Ramos (cell line): ENCODE measurements around the gene ELOVL6.
"Not testable (repeated sequence)": the region's sequence is repeated elsewhere in the genome, so short reads cannot be mapped to it uniquely, and the experiment has no call there.

Experiments used
- in situ Hi-C: fragments of 300-500 bp; cut with MboI; formaldehyde crosslinking; loops from one replicate; pipeline ENCODE4 v1.14.3; 2022; ENCODE audit warnings: low sequenced_read_pairs; ENCODE audit not compliant: unreplicated experiment

Gene ELOVL6

GRCh38 chr4:110197529-110198042, 829 bp downstream of the ELOVL6 start:
- in situ Hi-C loops = no loop called here

DNA sequence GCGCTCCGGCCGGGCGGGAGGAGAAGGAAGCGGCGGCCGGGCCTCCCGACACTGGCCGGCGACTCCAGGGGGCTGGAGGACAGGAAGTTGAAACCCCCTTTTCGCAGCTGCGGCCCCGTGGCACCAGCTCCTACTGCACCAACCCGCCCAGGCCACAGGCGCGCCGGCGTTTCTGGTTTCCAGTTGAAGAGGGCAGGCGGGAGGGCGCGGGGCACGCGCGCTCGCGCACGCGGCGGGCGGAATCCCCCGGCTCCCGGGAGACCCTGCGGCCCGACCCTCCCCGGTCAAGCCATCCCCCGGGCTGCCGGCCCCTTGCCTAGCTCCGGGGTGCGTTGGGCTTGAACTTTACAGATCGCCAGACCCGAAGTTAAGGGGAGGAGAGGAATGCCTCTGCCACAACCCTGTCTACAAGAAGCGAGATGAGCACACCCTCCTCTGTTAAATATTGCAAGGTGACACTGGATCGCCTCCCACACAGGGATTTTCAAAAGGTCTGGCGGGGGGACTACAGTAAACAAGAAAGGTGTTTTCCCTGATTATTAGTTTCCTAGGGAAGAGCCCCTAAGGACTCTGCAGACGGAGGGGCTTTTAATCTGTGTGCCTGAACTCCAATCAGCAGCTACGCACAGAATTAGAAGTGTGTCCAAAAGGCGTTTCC, 1.4 kb downstream of the ELOVL6 start:
- in situ Hi-C loops = no loop called here

DNA sequence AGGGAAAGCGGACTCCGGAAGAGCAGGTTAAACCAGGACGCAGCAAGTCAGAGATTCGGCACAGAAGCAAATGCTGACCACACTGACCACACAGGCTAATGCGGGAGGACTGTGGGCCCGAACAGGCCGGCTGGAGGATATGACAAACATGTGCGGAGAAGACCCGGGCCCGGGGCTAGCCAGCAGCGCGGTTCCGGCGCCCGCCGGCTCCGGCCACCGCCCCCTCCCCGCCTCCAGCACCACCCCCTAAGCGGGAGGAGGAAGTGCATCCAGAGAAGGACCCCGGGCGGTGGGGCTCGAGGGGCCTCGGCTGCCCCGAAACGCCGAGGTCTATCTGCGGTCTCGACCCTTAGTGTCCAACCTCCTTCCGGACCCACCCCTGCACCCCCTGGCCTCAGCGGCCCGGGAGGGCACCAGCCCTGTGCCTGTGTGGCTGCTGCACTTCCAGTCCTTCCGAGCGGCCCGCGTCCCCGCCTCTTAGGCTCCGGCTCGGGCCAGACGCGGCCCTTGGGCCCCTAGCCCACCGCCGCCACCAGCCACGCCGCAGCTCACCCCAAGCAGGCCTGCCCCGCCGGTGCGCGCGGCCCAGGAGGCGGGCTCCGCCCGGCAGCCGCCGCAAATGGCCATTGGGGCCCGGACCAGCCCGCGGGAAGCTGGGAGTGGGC, 2.1 kb downstream of the ELOVL6 start:
- in situ Hi-C loops = no loop called here

DNA sequence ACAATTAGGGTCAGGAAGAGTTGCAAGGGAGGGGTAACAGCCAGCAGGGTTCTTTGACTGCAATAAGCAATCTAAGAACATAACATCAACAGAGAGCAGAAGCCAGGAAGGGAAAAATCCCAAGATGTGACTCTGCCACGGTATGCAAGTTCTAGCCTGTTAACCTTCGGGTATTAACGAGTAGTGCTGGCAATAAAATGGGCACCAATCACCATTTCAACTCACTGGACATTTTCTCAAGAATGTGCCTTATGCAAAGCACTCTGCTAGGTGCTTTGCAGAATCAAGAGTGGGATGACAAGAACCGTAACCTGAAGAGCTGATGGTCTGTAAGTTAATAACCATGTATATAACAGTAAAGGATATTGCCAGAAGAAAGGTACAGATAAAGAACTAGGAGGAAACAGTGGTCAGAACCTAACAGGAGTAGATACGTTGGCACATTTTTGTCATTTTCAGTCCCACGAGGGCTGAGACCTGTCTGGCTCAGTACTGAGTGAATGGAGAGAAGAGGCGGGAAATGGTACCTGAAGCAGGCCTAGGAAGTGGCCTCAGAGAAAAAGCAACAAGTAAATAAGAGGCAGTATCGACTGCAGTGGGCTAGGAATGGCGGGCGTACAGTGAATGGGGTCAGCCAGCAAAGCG, 2.7 kb downstream of the ELOVL6 start:
- in situ Hi-C loops = no loop called here

DNA sequence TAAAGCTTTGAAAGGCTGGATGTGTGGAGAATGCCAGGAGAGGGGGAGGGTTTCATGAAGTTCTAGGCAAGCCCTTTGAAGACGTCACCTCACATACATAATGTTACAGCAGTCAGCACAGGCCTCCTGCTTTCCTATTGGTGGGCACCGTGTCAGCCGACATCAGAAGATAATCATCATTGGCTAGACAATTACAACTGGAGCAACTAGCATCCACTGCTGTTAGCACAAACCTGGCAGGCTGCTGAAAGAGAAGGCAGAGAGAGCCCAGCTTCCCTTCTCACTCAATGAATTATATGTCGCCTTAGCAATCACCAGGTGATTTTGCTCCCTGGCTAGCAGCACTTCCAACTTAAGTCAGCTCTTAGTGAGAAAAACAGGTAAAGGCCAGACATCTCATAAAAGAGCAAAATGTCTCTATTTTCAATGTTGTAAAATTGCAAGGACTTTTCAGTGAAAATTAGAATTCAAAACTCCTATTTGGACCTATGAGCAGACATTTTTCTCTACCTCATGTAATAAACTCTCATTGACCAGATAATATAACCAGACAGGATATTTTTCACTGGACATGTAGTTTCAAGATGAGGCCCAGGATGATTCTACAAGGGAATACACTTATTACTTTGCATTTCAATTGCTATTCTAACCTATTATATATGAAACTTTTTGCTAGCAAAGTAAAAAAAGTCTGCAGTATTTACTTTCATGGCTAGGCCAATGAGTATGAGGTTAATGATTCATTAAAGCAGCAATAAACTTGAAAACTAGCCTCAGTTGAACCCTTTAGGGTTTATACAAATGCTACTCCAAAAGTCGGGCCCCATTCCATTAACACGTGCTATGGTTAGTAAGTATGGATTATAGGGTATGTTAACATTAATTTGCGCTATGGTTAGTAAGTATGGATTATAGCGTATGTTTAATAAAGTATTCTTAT, 4.3 kb downstream of the ELOVL6 start:
- in situ Hi-C loops = no loop called here

- in situ Hi-C loops = not testable (repeated sequence)
Measured at GRCh38 chr4:110193287-110193686, 5.1 kb downstream of the ELOVL6 start.

GRCh38 chr4:110190249-110190648, 8.2 kb downstream of the ELOVL6 start:
- in situ Hi-C loops = no loop called here

DNA sequence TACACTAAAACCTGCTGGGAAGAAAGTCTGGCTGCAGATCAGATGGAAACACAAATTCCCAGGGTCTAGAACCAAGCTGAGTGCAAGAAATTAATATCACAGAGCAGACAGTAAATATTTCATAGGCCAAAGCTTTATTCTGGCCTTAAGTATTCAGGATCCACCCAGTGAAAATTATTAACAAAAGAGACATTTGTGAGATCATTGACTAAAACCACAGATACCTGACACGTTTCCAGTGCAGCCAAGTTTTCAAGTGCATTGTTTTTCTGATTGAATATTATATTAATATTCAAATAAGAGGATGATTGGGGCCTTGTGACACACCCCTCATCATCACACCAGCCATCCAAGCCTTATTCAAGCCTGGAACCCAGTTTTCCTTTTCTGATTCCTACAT, 10.3 kb downstream of the ELOVL6 start:
- in situ Hi-C loops = no loop called here

DNA sequence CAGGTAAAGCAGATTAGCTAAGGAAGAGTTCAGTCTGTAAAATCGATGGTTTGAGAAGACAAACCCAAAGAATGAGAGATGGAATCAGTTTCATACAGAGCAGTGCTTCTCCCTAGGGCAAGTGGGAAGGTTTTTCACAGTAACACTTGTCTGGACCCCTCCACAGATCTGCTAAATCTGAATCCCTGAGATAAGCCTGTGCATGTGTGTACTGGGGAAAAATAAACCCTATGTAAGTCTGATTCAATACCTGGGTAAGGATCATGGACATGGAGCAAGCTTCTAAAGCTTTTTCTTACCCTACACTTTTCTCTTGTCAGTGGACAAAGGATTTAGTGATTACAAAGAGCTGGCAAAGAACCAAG, 13.6 kb downstream of the ELOVL6 start:
- in situ Hi-C loops = no loop called here

DNA sequence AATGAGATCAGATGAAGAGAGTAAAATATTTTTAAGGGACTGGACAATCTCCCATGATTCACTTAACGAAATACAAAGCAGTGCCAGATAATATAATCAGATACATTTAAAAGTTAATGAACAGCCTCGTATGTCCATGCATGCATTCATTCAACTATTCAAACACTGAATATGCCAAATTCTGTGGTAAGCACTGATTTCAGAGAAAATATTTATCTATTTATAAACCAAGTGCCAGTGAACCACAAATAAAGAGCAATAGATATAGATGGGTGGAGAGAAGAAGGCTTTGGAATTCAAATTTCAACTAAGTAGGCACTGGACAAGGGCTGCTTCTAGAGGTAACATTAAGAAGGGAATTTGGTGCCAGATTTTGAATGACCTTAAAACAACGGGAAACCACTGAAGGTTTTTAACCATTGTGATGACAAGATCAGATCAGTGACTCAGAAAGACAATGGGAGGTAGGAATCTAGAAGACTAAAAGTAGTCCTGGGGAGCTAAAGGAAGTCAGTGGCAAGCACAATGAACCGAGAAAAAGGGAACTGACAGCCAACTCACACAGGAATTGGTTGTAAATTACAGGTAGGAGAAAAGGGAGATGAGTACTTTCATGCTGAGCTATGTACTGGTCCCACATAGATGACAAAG, 14.2 kb downstream of the ELOVL6 start:
- in situ Hi-C loops = no loop called here

DNA sequence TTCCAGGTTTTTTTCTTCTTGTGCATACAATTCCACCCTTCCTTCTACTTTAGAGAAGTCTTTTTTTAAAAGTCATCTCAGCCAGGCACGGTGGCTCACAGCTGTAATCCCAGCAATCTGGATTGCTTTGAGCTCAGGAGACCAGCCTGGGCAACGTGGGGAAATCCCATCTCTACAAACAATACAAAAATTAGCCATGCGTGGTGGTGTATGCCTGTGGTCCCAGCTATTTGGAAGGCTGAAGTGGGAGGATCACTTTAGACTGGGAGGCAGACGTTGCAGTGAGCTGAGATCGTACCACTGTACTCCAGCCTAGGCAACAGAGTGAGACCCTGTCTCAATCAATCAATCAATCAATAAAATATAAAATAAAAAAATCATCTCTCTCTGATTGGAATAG, 14.8 kb downstream of the ELOVL6 start:
- in situ Hi-C loops = no loop called here

DNA sequence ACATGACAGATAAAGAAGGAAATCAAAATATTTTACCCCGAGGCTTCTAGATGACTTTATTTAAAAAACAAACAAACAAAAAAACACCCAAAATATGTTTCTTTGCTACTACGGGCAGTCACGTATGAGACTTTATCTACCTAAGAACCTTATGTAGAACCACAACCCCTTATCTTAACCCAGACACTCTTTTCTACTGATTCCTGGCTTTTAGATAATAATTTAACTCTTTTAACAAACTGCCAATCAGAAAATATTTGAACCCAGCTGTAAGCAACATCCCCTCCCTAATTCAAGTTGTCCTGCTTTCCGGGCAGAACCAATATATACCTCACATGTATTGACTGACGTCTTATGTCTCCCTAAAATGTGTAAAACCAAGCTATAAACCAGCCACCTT, 15.4 kb downstream of the ELOVL6 start:
- in situ Hi-C loops = no loop called here

DNA sequence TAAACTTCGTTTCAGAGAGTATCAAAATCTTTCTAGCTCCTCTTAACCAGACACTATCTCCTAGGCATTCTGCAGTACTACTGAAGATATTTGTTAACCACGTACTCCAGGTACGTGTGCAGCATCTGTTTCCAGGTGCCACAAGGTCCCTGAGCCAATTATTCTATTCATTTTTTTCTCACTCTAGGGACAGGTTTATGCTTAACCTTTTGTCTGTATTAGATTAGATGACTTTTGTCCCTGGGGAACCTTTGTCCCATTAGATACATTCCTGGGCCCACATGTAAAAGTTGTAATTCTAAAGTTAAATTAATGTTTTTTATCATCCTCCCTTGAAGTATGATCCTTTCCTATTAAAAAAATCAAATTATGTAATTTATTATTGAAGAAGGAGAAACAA, 16.5 kb downstream of the ELOVL6 start:
- in situ Hi-C loops = no loop called here

GRCh38 chr4:110175634-110176033, 22.8 kb downstream of the ELOVL6 start:
- in situ Hi-C loops = no loop called here

DNA sequence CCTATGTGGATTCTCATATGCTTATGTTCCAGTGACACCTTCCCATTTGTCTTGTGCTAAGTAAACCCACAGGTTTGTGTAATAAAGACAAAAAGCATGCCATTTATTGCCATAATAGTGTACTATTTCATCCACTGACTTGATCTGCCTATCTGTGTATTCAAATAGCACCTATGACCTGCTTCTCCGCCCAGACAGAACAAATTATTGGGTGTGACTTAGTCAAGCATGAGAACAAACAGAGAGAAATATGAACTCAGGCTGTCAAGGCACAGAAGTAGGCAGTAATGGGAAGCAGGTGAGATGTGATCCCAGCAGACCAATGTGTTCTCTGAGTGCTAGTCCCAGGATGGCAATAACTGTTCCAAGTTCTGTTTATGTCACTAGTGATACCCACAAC, 25.4 kb downstream of the ELOVL6 start:
- in situ Hi-C loops = no loop called here

- in situ Hi-C loops = no loop called here
Measured at GRCh38 chr4:110171971-110172370, 26.4 kb downstream of the ELOVL6 start.

GRCh38 chr4:110170861-110171260, 27.6 kb downstream of the ELOVL6 start:
- in situ Hi-C loops = no loop called here

- in situ Hi-C loops = no loop called here
Measured at GRCh38 chr4:110165382-110166286, 32.8 kb downstream of the ELOVL6 start.

- in situ Hi-C loops = no loop called here
Measured at GRCh38 chr4:110164856-110165255, 33.6 kb downstream of the ELOVL6 start.
